Activated CD4-positive, alpha-beta T cell treated with anti-CD3 and anti-CD28 coated beads, Interleukin-2, amount 50 U/mL, for 16 hours (primary cell): ENCODE results near the gene MAP3K10.

ENCODE experiments used
- DNase-seq: peaks from one replicate; pipeline ENCODE4 v3.0.0-alpha.2; 2020

MAP3K10 gene

DNA sequence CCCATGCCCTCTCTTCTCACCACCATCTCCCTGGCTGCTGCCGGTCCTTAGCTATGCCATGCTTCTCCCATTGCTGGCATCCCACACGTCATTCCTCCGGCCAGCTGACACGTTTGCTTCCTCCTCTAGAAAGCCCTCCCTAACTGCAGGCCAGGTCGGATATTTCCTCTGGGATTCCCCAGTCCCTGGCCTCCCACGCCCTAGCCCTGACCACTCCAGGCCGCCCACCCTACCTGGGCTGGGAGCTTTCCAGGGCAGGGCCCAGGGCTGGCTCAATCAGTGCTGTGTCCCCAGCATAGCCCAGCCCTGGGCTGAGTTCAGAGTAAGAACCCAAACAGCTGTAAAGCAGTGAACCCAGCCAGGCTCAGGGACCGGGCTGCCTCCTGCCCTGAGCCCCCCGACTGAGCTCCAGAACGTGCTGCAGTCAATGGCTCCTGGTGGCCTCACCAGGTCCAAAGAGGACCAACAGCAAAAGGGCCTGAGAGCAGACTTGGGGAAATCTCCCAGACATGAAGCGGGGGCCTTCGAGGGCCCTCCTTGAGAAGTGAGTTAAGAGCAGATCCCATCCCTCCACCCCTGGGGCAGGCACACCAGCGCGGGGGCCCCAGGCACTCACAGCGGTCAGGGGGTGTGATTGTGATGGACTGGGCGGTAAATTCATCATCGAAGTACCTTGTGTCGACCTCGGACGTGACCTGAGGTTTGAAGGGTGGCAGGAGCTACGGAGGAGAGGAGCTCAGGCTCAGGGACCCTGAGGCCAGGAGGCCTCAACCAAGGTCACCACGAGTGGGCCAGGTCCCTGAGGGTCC is 43.4 kb downstream of the MAP3K10 start:
- no peak for DNase-seq

DNA sequence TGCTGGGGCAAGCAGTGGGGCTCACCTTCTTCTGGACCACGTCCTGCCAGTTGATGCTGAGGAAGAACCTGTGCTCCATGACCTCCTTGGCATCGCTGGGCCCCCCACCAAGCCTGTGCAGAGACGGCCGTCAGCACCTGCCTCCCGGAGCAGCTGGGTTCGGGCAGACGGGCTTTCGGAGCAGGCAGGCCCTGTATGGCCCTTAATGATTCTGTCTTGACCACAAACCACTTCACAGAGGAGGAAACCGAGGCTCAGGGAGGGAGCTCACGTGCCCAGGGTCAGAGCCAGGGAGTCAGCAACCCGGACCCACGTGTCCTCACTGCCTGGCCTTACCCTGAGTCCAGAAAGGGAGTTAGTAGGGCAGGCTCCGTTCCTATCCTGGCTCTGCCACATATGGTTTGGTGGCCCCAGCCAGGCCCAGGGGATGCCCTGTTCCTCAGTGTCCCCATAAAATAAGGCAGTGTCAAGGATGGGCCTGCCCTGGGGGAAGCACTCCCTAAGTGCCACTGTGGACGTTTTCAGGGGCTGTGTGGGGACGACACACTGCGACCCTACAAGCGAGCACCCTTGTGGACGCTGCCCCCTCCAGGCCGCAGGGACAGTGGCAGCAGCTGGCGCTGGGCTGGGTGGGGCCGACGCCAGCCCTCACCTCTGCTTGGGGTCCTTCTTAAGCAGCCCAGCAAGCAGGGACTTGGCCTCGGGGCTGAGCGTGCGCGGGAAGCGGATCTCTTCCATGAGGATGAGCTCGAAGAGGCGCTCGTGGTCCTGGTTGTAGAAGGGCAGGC is 44.2 kb downstream of the MAP3K10 start:
- no peak for DNase-seq

DNA sequence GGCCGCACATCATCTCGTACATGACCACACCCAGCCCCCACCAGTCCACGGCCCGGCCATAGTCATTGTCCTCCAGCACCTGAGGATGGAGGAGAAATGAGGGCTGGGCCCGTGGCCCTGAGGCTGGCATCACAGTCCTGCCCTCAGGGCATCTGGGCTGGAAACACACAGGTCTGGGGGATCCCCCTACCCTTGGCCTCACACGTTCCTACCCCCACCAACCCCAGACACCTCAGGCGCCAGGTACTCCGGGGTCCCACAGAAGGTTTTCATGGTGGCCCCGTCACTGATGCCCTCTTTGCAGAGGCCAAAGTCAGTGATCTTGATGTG is 44.8 kb downstream of the MAP3K10 start:
- no peak for DNase-seq

DNA sequence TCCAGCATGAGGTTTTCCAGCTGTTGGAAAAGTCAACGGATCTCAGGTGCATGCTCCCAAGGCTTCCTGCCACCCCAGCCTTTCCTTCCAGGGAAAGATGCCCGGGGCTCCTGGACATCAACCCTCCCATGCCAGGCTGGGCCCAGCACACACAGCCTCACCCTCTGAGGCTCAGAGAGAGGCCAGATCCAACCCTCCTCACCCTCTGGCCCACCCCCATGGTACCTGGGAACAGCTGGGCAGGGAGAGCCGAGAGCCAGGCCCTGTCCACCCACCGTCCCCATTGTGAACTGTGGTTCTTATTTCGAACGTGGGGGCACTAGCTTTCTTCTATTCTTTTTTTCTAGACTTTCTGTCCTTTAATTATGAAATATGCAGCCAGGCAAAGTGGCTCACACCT is 45.1 kb downstream of the MAP3K10 start:
- no peak for DNase-seq

DNA sequence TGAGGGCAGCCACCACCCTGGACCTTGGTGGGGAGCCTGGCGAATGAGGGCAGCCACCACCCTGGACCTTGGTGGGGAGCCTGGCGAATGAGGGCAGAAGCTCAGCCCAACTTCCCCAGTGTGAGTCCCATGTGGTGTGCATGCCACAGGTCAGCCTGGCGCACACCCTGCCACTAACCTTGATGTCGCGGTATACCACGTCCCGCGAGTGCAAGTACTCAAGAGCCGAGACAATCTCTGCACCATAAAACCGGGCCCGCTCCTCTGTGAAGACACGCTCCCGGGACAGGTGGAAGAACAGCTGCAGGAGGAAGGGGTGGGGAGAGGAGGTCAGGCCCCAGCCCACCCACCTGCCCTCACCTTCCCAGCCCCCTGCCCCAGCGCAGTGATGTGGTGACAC is 46.6 kb downstream of the MAP3K10 start:
- DNase-seq, result no peak

DNA sequence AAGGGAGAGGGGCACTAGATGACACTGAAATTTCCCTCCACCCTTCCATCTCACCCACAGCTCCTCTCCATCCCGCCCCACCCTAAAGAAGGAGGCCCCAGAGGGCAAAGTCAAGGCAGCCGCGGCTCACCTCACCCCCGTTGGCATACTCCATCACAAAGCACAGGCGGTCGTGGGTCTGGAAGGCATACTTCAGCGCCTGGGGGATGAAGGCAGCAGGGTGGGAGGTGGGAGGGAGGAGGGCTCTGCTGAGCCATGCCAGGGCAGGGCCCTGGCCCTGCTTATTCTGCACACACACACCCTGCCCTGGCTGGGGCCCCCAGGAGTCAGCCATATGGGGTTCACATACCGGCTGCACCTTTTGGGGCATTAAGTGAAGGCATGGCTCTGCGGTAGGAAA is 47.5 kb downstream of the MAP3K10 start:
- DNase-seq, result no peak

DNA sequence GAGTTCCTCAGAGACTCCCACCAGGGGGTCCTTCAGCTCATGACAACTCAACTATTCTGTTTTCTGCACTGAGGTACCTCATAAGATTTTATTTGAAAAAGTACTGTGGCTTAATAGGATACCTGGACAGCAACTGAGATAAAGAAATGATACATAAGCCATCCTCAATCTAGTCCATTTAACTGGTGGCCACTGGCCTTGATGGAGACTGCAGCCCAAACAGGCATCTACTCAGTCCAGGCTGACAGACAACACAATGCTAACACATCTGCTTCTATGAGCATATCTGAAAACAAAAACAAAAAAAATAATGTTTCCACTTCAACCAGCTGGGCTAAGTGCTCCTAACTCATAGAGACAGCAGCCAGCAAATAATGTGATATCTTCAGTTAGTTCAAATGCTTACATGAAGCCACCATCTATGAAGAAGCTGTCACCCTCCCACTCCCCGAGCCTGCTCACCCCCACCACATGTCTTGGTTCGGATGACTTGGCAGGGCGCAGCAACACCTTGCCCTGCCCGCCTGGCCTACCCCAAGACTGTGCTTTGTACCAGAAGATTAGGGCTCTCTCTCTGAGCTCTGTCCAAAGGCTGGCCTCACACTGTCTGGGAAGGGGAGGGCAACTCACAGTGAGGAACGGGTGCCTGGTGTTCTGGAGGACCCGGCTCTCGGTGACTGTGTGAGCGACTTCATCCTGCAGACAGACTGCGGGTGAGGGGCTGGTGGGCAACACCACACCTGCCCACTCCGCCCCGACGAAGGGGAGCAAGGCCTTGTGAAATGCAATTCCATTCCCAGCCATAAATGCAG is 48.4 kb downstream of the MAP3K10 start:
- no peak for DNase-seq

DNA sequence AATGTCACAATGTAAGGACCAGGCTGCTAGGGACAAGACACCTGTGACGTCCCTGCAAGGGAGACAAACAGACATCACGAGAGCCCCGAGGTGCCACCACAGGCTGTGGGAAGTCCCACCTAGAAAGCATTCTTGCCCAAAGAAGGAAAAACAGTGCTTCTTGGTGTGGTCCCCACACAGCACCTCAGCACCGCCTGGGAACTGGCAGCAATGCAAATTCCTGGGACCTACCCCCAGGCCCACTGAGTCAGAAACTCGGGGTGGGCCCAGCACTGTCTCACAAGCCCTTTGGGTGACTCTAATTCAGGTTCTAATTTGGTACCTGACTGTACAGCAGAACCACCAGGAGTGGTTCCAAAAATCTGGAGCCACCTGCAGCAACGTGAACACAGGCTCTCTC is 49.1 kb downstream of the MAP3K10 start:
- DNase-seq, result no peak

DNA sequence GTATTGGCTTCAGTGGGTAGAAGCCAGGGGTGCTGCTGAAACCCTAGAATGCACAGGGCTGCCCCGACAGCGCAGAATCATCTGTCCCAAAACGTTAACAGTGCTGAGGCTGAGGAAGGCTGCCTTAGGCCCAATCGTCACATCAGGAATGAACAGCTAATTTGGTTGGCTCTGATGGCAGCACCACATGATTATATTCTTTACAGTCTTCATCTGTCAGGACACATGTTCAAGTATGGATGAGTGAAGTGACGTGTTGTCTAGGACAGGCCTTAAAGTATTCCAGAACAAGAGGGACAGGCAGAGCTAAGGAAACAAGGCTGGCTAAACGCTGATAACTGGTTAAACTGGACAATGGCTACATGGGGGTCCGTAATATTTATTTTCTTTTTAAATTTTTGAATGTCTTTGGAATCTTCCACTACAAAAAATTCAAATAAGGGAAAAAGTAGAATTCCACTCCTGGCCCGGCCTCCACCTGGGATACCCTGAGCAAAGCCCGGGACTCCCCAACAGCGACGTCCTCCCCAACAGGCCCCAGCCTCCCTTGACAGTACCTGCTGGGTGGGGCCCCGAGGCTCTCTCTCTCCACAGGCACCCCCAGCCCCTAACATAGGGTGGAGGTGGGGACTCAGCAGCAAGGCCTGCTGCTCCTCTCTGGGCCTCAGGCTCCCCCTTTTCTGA is 50.0 kb downstream of the MAP3K10 start:
- DNase-seq, result no peak

DNA sequence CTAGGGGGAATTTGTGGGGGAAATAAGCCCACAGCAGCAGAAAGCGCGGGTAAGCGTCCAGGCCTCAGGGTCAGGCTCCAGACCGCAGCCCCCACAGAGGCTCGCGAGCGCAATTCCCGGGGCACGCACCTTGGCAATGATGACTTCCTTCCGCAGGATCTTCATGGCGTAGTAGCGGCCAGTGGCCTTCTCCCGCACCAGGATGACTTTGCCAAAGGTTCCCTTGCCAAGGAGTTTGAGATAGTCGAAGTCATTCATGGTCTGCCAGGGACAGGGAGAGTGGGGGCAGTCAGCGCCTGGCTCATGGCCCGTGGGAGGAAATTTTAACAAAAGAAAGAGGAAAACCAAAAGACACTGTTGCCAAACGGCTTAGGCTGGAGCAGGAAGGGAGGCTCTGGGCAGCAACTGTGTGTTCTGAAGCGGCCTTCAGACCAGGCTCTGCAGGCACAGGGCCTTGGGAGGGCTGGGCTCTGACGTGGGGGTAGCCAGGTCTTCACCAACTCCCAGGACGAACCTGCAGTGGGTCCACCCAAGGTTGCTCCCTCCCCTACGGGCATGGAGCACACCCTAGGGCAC is 50.7 kb downstream of the MAP3K10 start:
- DNase-seq, result no peak

DNA sequence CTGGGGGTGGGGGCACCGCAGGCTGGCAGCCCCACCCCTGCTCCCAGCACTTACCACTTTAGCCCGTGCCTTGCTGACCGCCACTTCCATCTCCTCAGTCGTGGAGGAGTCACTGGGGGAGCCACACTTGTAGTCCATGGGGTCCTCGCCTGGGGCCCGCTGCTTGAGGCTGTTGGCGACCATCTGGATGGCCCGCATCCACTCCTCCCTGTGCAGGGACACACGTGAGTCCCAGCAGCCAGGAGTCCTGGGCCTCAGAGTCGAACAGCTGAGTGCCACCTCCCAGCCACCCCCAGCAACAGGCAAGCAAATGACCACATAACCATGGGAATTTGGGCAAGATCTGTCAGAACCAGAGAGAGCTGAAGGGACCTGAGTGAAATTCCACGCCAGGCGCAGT is 51.3 kb downstream of the MAP3K10 start:
- DNase-seq, result no peak

DNA sequence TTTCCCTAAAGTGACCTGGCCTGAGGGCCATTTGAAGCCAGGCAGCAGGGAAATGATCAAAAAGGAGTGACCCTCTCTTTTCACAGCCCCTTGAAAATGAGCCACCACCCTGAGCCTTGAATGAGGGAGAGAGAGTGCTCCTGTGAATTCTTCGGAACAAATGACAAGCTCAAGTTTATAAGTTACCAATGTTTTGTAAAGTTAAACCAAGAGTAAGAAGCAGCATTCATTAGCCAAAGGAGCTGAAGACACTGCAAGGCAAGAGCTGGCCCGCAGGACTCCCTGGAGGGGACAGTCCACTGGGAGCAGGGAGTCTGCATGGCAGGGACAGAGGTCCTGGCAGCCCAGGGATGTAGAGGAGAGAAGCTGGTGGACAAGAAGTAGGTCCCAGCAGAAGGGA is 52.0 kb downstream of the MAP3K10 start:
- DNase-seq, result no peak

DNA sequence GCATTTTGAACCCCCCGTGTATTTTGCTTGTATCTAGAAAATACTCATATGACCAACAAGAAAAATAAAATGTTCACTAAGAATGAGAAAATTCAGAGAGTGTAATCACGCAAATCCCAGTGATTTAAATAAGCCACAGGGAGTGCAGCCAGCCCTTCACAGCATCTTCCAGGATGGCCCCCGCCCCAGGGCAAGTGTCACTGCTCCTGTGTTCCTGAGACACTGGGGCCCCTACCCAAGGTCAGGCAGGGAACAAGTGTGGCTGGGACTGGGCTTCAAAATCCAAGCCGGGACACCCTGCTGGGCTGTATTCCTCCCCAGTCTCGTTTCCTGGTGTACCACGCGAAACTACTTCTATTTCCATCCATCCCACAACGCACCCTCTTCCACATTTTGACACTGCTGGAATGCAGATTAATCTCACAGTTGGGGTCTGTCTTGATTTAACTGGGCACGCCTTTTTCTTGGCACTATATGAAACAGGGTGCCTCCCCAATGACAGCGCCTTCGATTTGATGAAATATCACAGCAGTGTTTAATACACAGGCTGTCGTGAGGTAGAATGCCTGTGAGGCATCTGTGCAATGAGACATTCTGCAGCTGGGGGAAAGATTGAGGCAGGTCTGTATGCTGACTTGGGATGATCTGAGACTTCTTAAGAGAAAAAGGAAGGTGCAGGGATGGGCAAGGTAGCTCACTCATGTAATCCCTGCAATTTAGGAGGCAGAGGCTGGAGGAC is 53.5 kb downstream of the MAP3K10 start:
- DNase-seq, result no peak

DNA sequence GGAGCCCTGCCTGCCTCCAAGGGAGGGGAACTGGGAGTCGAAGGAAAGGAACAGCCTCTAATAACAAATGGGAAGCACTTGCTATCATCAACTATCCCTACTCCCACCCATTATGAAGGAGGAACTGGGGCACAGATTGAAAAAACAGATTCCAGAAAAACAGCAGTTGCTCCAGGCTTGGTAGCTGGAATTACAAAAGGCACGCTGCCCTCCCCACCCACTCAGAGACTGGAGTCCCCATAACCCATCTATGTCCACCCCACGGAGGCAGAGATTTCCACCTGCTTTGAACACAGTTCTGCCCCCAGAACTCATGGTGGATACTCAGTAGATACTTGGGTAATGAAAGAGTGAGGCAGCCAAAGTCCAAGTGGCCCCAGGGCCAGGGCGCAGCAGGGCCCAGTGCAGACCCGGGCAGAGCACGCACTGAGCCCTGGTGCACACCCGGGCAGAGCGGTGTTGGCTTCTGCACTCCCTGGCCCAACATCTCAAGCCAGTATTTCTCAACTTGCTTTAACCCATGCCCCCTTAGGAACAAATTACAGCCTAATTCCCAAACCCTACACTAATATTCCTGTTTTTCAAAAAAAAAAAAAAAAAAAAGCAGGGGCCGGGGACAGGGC is 54.4 kb downstream of the MAP3K10 start:
- DNase-seq, result no peak

DNA sequence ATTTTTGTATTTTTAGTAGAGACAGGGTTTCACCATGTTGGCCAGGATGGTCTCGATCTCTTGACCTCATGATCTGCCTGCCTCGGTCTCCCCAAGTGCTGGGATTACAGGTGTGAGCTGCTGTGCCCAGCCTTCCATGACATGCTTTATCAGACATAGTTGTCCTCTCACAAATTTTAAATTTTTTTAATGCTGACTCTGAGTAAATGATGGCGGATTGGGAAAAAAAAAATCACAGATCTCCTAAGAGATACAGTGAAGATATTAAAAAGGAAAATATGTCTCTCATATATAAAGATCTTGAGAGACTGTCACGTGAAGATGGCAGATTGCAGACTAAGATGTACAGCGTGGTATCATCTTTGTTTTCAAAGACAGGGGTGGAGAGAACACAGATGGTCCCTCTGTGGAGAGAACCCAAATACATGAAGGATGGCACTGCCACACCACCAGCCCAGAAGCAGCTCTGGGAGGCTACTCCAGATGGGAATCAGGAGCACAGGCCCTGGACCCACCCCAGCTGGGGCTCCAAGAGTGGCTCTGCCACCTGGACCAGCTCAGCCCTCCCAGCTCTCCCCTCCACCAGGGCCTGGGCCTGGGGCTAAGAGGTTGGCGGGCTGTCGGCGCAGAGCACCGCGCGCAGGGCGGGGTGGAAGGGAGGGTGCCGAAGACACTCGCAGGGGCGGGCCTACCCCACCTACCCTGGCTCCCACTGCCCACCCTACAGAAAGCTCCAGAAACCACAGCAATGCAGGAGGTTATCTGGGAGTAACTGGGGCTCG is 55.3 kb downstream of the MAP3K10 start:
- no peak for DNase-seq

DNA sequence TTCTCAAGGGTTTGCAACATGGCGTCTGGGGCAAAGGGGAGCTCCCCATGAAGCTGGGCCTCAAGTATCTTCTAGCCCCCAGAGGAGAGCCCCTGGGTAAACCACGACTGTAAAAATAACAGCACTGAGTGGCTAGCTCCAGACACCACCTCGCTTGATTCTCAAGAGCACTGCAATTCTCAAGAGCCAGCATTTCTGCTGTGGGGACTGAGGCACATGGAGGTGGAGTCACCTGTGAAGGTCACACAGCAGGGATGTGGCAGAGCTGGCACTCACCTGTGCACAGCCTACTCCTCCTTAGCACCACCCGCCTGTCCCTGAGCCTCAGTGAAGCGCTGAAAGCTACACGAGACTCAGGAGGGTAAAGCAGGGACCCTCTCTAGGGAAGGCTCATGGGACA is 56.0 kb downstream of the MAP3K10 start:
- no peak for DNase-seq

DNA sequence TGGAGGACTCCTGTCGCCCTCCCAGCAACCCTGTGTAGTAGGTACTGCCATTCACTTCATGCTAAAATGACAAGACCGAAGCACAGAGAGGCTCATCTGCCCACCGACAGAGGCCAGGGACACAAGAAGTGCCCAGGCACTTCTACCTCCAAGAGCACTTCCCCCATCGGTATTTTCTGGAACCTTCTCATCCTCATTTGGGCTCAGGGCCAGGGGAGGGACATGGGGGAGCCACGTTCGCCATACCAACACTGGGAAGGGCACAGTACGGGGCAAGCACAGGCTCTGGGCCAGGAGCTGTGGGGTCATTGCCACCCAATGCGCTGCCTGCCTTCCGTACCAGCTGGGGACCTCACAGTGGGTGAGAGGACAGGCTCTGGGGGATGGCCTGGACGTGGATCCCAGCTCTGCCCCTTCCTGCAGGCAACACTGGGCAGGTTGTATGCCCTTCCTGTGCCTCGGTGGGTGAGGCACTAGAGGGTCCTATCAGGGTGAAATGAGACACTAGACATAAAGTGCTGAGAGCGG is 56.6 kb downstream of the MAP3K10 start:
- DNase-seq, result no peak

DNA sequence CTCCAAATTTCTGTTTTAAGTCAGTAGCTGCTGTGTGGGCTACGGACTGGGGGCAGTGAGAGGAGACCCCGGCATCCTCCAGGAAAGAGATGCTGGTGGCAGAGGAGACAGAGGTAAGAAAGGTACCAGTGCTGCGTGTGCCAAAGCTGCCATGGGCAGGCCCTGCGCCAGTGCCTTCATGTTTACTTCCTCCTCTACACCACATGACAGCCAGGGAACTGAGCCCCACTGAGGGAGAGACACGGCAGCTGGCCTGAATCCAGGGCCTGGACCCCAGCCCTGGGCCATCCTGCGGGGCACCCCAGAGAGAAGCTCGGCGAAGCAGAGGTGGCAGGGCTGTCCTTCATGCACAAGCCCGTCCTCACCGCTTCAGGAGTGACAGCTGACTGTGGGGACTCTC is 58.0 kb downstream of the MAP3K10 start:
- no peak for DNase-seq

DNA sequence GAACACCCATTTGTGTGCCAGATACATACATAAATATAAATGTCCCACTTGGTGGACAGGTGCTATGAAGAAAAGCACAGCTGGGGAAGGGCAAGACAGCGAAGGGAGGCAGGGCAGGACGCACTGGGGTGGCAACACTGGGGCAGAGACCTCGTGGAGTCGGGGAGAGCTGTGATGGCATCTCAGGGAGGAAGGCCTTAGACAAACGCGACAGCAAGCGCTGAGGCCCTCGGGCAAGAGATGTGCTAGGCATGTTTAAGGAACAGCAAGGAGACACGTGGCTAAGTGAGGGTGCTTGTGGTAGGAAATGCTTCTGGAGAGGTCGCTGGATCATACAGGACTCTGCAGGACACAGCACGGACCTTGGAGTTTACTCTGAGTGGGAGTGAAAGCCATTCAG is 58.6 kb downstream of the MAP3K10 start:
- DNase-seq, result no peak

DNA sequence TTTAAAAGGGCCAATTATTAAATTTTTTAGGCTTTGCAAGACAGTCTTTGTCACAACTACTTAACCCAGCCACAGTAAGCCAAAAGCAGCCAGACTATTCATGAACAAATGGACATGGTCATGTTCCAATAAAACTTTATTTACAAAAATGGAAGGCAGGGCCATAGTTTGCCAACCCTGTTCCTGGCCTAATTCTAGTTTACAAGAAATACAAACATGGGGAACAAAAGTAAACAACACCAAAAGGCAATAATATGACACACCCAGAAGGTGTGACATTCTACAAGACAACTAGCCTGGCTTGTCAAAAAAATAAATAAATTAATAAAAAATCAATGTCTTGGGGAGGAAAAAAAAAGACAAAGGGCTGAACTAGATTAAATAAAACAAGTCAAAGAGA is 60.0 kb downstream of the MAP3K10 start:
- no peak for DNase-seq

DNA sequence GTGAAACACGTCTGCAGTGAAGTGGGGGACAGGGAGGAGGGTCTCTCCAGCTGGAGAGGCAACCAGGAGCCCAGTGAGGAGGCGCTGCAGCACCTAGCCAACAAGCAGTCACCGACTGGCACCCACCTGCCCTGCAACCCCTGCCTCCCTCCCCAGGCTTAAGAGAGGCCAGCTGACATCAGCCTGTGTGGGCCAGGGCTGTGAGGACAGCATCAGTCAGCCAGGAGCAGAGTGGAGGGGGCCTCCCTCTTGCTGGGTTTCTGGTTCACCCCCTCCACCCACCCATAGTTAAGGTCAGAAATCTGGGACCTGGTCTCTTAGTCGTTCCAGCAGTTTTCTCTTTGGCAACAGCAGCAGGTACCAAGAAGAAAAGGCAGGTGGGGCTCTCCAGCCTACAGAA is 60.8 kb downstream of the MAP3K10 start:
- no peak for DNase-seq
